Trophoblast cell (in vitro differentiated cells and primary cell): Measurements from ENCODE around the gene ANKRD60.

Experiments
- DNase-seq, 2 donors: peaks; one replicate each; pipeline ENCODE4 v3.0.0-alpha.2; 2016
- H2AFZ ChIP-seq: 2 replicates; pipeline ENCODE4 v1.6.1; 2013; ENCODE audit warnings: low read length, moderate library complexity, mild to moderate bottlenecking; ENCODE audit not compliant: insufficient read depth, poor library complexity
- H2AK5ac ChIP-seq: 2 replicates; pipeline ENCODE4 v1.6.1; 2013; ENCODE audit warnings: mild to moderate bottlenecking, low read length
- H2BK120ac ChIP-seq: 2 replicates; pipeline ENCODE4 v1.6.1; 2013; ENCODE audit warnings: low read length, mild to moderate bottlenecking, moderate library complexity; ENCODE audit not compliant: insufficient read depth, poor library complexity
- H2BK12ac ChIP-seq: 2 replicates; pipeline ENCODE4 v1.6.1; 2013; ENCODE audit warnings: mild to moderate bottlenecking, low read length, moderate library complexity
- H2BK5ac ChIP-seq: 2 replicates; pipeline ENCODE4 v1.6.1; 2013; ENCODE audit warnings: low read length, low read depth, moderate library complexity, mild to moderate bottlenecking; ENCODE audit not compliant: poor library complexity
- H3K14ac ChIP-seq: 2 replicates; pipeline ENCODE4 v1.6.1; 2013; ENCODE audit warnings: mild to moderate bottlenecking, low read length
- H3K18ac ChIP-seq: 2 replicates; pipeline ENCODE4 v1.6.1; 2013; ENCODE audit warnings: mild to moderate bottlenecking, low read length
- H3K23ac ChIP-seq: 2 replicates; pipeline ENCODE4 v1.6.1; 2013; ENCODE audit warnings: low read length
- H3K27ac ChIP-seq: 2 replicates; pipeline ENCODE4 v1.5.1; 2013; ENCODE audit warnings: low read depth, mild to moderate bottlenecking, inconsistent platforms, low read length, moderate library complexity
- H3K27me3 ChIP-seq: 2 replicates; pipeline ENCODE4 v1.6.1; 2013; ENCODE audit warnings: inconsistent platforms, mild to moderate bottlenecking, low read length, moderate library complexity; ENCODE audit not compliant: insufficient read depth
- H3K36me3 ChIP-seq, 2 experiments: 1 replicate in 1 of 2; 2 replicates in 1 of 2; pipeline ENCODE4 v1.6.1; 2013; ENCODE audit warnings: low read length in 2 of 2, mild to moderate bottlenecking in 2 of 2, moderate library complexity in 1 of 2; ENCODE audit not compliant: insufficient read depth in 2 of 2, control insufficient read depth in 1 of 2
- H3K4ac ChIP-seq: 2 replicates; pipeline ENCODE4 v1.6.1; 2013; ENCODE audit warnings: low read depth, mild to moderate bottlenecking, low read length, moderate library complexity
- H3K4me1 ChIP-seq, 2 experiments: 1 replicate in 1 of 2; 2 replicates in 1 of 2; pipeline ENCODE4 v1.6.1; 2013; ENCODE audit warnings: low read length in 2 of 2, mild to moderate bottlenecking in 2 of 2, moderate library complexity in 1 of 2; ENCODE audit not compliant: insufficient read depth in 2 of 2, control insufficient read depth in 1 of 2
- H3K4me2 ChIP-seq: 2 replicates; pipeline ENCODE4 v1.6.1; 2013; ENCODE audit warnings: inconsistent platforms, mild to moderate bottlenecking, low read length, moderate library complexity
- H3K4me3 ChIP-seq: 2 replicates; pipeline ENCODE4 v1.5.1; 2013; ENCODE audit warnings: mild to moderate bottlenecking, low read depth, low read length, inconsistent platforms
- H3K79me1 ChIP-seq: one replicate; pipeline ENCODE4 v1.6.1; 2013; ENCODE audit warnings: low read length
- H3K79me2 ChIP-seq: 2 replicates; pipeline ENCODE4 v1.6.1; 2013; ENCODE audit warnings: low read length, mild to moderate bottlenecking; ENCODE audit not compliant: control insufficient read depth, insufficient read depth, poor library complexity
- H3K9ac ChIP-seq: 2 replicates; pipeline ENCODE4 v1.6.1; 2013; ENCODE audit warnings: mild to moderate bottlenecking, low read length
- H3K9me3 ChIP-seq: 2 replicates; pipeline ENCODE4 v1.6.1; 2013; ENCODE audit warnings: low read depth, mild to moderate bottlenecking, control low read depth, inconsistent platforms, low read length; ENCODE audit not compliant: insufficient read depth
- H4K12ac ChIP-seq: 2 replicates; pipeline ENCODE4 v1.6.1; 2013; ENCODE audit warnings: low read depth, mild to moderate bottlenecking, low read length, moderate library complexity
- H4K8ac ChIP-seq: 2 replicates; pipeline ENCODE4 v1.6.1; 2013; ENCODE audit warnings: low read depth, mild to moderate bottlenecking, low read length, moderate library complexity
- H4K91ac ChIP-seq: one replicate; pipeline ENCODE4 v1.6.1; 2013; ENCODE audit warnings: low read depth, mild to moderate bottlenecking, low read length, moderate library complexity
- WGBS: extraction: QIAGEN DNeasy Blood & Tissue Kit; methylation state at CpG from one replicate; pipeline ENCODE4 v1.1.7; 2013; ENCODE audit warnings: missing lambda C conversion rate; ENCODE audit not compliant: insufficient read length, insufficient coverage; ENCODE audit errors: extremely low coverage; 5-methylcytosine and 5-hydroxymethylcytosine counted together

The ANKRD60 gene

GRCh38 chr20:58184984-58185383, 43.5 kb downstream of the ANKRD60 start:
- no CpG with 5 or more reads among the region's 4 CpGs for WGBS
- H4K91ac ChIP-seq = no peak overlapping the region
- H3K4ac ChIP-seq = no peak overlapping the region
- no peak overlapping the region for H2BK120ac ChIP-seq
- H3K18ac ChIP-seq = no peak overlapping the region
- H3K9me3 ChIP-seq = peaks cover 9% of the 10 kb centered on the region
- no peak overlapping the region for H2AFZ ChIP-seq
- H3K36me3 ChIP-seq = no peaks in the 10 kb centered on the region
- no peak overlapping the region for H4K8ac ChIP-seq
- H3K4me1 ChIP-seq = no peaks in the 10 kb centered on the region
- no peak overlapping the region for H2AK5ac ChIP-seq
- no peaks in the 10 kb centered on the region for H3K79me2 ChIP-seq
- no peak overlapping the region for H3K4me2 ChIP-seq
- no peak overlapping the region for H3K9ac ChIP-seq
- no peak overlapping the region for H3K27ac ChIP-seq
- no peak overlapping the region for H3K4me3 ChIP-seq
- no peak overlapping the region for H3K23ac ChIP-seq
- no peak overlapping the region for H2BK12ac ChIP-seq
- DNase-seq = no peak
- no peak overlapping the region for H4K12ac ChIP-seq
- H3K27me3 ChIP-seq = no peaks in the 10 kb centered on the region
- no peak overlapping the region for H2BK5ac ChIP-seq
- H3K14ac ChIP-seq = no peak overlapping the region
- H3K79me1 ChIP-seq = no peaks in the 10 kb centered on the region

GRCh38 chr20:58184063-58184462, 44.4 kb downstream of the ANKRD60 start:
- no peaks in the 10 kb centered on the region for H3K36me3 ChIP-seq
- H3K18ac ChIP-seq = no peak overlapping the region
- no peak overlapping the region for H2BK12ac ChIP-seq
- no peak overlapping the region for H3K23ac ChIP-seq
- no peak overlapping the region for H3K14ac ChIP-seq
- no peak overlapping the region for H3K27ac ChIP-seq
- no peak for DNase-seq
- no peak overlapping the region for H2AK5ac ChIP-seq
- no peaks in the 10 kb centered on the region for H3K79me2 ChIP-seq
- H3K9me3 ChIP-seq = peaks cover 9% of the 10 kb centered on the region
- no peaks in the 10 kb centered on the region for H3K27me3 ChIP-seq
- peaks cover 0 to 7% of the 10 kb centered on the region in 2 experiments for H3K4me1 ChIP-seq
- H3K4me2 ChIP-seq = no peak overlapping the region
- no peak overlapping the region for H4K91ac ChIP-seq
- H3K79me1 ChIP-seq = no peaks in the 10 kb centered on the region
- no peak overlapping the region for H3K4ac ChIP-seq
- no peak overlapping the region for H4K12ac ChIP-seq
- H2BK120ac ChIP-seq = no peak overlapping the region
- WGBS = no CpG with 5 or more reads among the region's 3 CpGs
- no peak overlapping the region for H3K9ac ChIP-seq
- H2AFZ ChIP-seq = no peak overlapping the region
- no peak overlapping the region for H3K4me3 ChIP-seq
- H4K8ac ChIP-seq = no peak overlapping the region
- no peak overlapping the region for H2BK5ac ChIP-seq

- H3K4me3 ChIP-seq = no peak overlapping the region
- H4K12ac ChIP-seq = no peak overlapping the region
- WGBS = no CpG with 5 or more reads among the region's 8 CpGs
- no peak overlapping the region for H3K23ac ChIP-seq
- no peak for DNase-seq
- peaks cover 0 to 8% of the 10 kb centered on the region in 2 experiments for H3K4me1 ChIP-seq
- H2AFZ ChIP-seq = no peak overlapping the region
- H2BK5ac ChIP-seq = no peak overlapping the region
- H3K79me1 ChIP-seq = no peaks in the 10 kb centered on the region
- no peak overlapping the region for H2BK12ac ChIP-seq
- H3K4me2 ChIP-seq = no peak overlapping the region
- H2BK120ac ChIP-seq = no peak overlapping the region
- no peak overlapping the region for H3K14ac ChIP-seq
- H3K27me3 ChIP-seq = no peaks in the 10 kb centered on the region
- no peak overlapping the region for H3K4ac ChIP-seq
- H4K8ac ChIP-seq = no peak overlapping the region
- H2AK5ac ChIP-seq = no peak overlapping the region
- H3K27ac ChIP-seq = no peak overlapping the region
- H3K9me3 ChIP-seq = peaks cover 9% of the 10 kb centered on the region
- H3K36me3 ChIP-seq = no peaks in the 10 kb centered on the region
- no peak overlapping the region for H3K9ac ChIP-seq
- H3K18ac ChIP-seq = no peak overlapping the region
- no peaks in the 10 kb centered on the region for H3K79me2 ChIP-seq
- no peak overlapping the region for H4K91ac ChIP-seq
These were observed 45.8 kb downstream of the ANKRD60 start for GRCh38 chr20:58182521-58183140.

- Histone ChIP-seq H2BK12ac (no peak overlapping the region), H3K9ac (no peak overlapping the region), H3K27ac (no peak overlapping the region), H3K79me1 (no peaks in the 10 kb centered on the region), H3K23ac (no peak overlapping the region), H3K14ac (no peak overlapping the region), H3K27me3 (no peaks in the 10 kb centered on the region), H2AFZ (peak overlapping the region; percentile 33), H3K79me2 (no peaks in the 10 kb centered on the region), H2BK120ac (no peak overlapping the region), H4K12ac (no peak overlapping the region), H3K36me3 (no peaks in the 10 kb centered on the region), H3K9me3 (peaks cover 6% of the 10 kb centered on the region), H2AK5ac (no peak overlapping the region), H3K4ac (no peak overlapping the region), H3K4me2 (peak overlapping the region; percentile 74), H4K91ac (no peak overlapping the region), H3K4me3 (no peak overlapping the region), H2BK5ac (no peak overlapping the region), H3K18ac (no peak overlapping the region), H4K8ac (no peak overlapping the region), H3K4me1 (peaks cover 3 to 19% of the 10 kb centered on the region in 2 experiments)
- DNase-seq = peak; percentile 7 to 71
- no CpG with 5 or more reads among the region's 46 CpGs for WGBS
These were observed 48.9 kb downstream of the ANKRD60 start for GRCh38 chr20:58179432-58180099.
